Liver (tissue), 9 donors: ENCODE measurements around the gene TRIM9. TPM values are rescaled to one million over a fixed set of nuclear protein-coding genes. Genes with fewer than 3 reads are reported as not detected.

Source experiments
- DNase-seq: peaks from one replicate; pipeline ENCODE4 v3.0.0-alpha.2; 2017; ENCODE audit warnings: low spot score
- H3K27ac ChIP-seq, 2 donors: one replicate each; pipeline ENCODE4 v1.7.0; 2013; ENCODE audit warnings: inconsistent platforms in 2 of 2, low read length in 2 of 2, control low read depth in 1 of 2, low read depth in 1 of 2, mild to moderate bottlenecking in 1 of 2
- H3K27me3 ChIP-seq, 4 donors: one replicate each; pipeline versions ENCODE4 v1.6.1 to v1.7.0; 2013; ENCODE audit warnings: low read length in 3 of 4, inconsistent platforms in 1 of 4, mild to moderate bottlenecking in 1 of 4, moderate library complexity in 1 of 4; ENCODE audit not compliant: control insufficient read depth in 4 of 4, insufficient read depth in 4 of 4
- H3K36me3 ChIP-seq, 4 donors: one replicate each; pipeline versions ENCODE4 v1.6.1 to v1.7.0; 2013; ENCODE audit warnings: low read length in 3 of 4, mild to moderate bottlenecking in 3 of 4, low read depth in 1 of 4, moderate library complexity in 1 of 4; ENCODE audit not compliant: control insufficient read depth in 4 of 4, insufficient read depth in 3 of 4
- H3K4me1 ChIP-seq, 4 donors: one replicate each; pipeline versions ENCODE4 v1.6.1 to v1.7.0; 2013; ENCODE audit warnings: low read length in 3 of 4, mild to moderate bottlenecking in 3 of 4, moderate library complexity in 1 of 4; ENCODE audit not compliant: control insufficient read depth in 4 of 4, insufficient read depth in 4 of 4
- H3K4me3 ChIP-seq, 3 donors: one replicate each; pipeline versions ENCODE4 v1.6.1 to v1.7.0; 2013; ENCODE audit warnings: low read length in 3 of 3, control low read depth in 1 of 3, low read depth in 1 of 3, mild to moderate bottlenecking in 1 of 3
- H3K9ac ChIP-seq, 2 donors: one replicate each; pipeline ENCODE4 v1.7.0; 2013; ENCODE audit warnings: low read length in 2 of 2, mild to moderate bottlenecking in 2 of 2, moderate library complexity in 2 of 2, control low read depth in 1 of 2, low read depth in 1 of 2
- H3K9me3 ChIP-seq, 4 donors: one replicate each; pipeline versions ENCODE4 v1.6.1 to v1.7.0; 2013; ENCODE audit warnings: low read length in 3 of 4; ENCODE audit not compliant: control insufficient read depth in 4 of 4
- ATF3 ChIP-seq: IDR thresholded peaks from 2 replicates; pipeline ENCODE4 v1.6.1; 2016; ENCODE audit warnings: antibody characterized with exemption
- CTCF ChIP-seq: fragments of 150-350 bp; IDR thresholded peaks from 2 replicates; pipeline ENCODE4 v1.5.1; 2017; ENCODE audit warnings: improper control_type of control experiment, low read depth, low read length; ENCODE audit not compliant: missing input control
- EGR1 ChIP-seq, 2 donors: IDR thresholded peaks; 2 replicates each; pipeline ENCODE4 v1.6.1; 2016 to 2018; ENCODE audit warnings: antibody characterized with exemption in 2 of 2, low read depth in 2 of 2
- FOXA1 ChIP-seq: IDR thresholded peaks from 2 replicates; pipeline ENCODE4 v1.6.1; 2016; ENCODE audit warnings: antibody characterized with exemption
- FOXA2 ChIP-seq: IDR thresholded peaks from 2 replicates; pipeline ENCODE4 v1.6.1; 2016; ENCODE audit warnings: antibody characterized with exemption
- GABPA ChIP-seq, 2 donors: IDR thresholded peaks in 1 of 2; conservative IDR thresholded peaks in 1 of 2; 2 replicates each; pipeline ENCODE4 v1.6.1; 2016; ENCODE audit warnings: antibody characterized with exemption in 2 of 2, mild to moderate bottlenecking in 1 of 2, moderate library complexity in 1 of 2
- HNF4A ChIP-seq, 2 donors: conservative IDR thresholded peaks; 2 replicates each; pipeline ENCODE4 v1.6.1; 2016; ENCODE audit warnings: antibody characterized with exemption in 2 of 2, mild to moderate bottlenecking in 2 of 2
- HNF4G ChIP-seq: IDR thresholded peaks from 2 replicates; pipeline ENCODE4 v1.6.1; 2016; ENCODE audit warnings: antibody characterized with exemption
- JUND ChIP-seq, 2 donors: IDR thresholded peaks; 2 replicates each; pipeline ENCODE4 v1.6.1; 2016; ENCODE audit warnings: antibody characterized with exemption in 2 of 2
- MAX ChIP-seq: IDR thresholded peaks from 2 replicates; pipeline ENCODE4 v1.6.1; 2016; ENCODE audit warnings: antibody characterized with exemption
- NR2F2 ChIP-seq: IDR thresholded peaks from 2 replicates; pipeline ENCODE4 v1.6.1; 2016; ENCODE audit warnings: antibody characterized with exemption
- RAD21 ChIP-seq, 2 donors: IDR thresholded peaks; 2 replicates each; pipeline ENCODE4 v1.6.1; 2016; ENCODE audit warnings: antibody characterized with exemption in 2 of 2, mild to moderate bottlenecking in 2 of 2
- REST ChIP-seq: IDR thresholded peaks from 2 replicates; pipeline ENCODE4 v1.6.1; 2016; ENCODE audit warnings: antibody characterized with exemption, mild to moderate bottlenecking
- RXRA ChIP-seq, 2 donors: IDR thresholded peaks; 2 replicates each; pipeline ENCODE4 v1.6.1; 2017 to 2018; ENCODE audit warnings: antibody characterized with exemption in 2 of 2, mild to moderate bottlenecking in 1 of 2
- SP1 ChIP-seq: IDR thresholded peaks from 2 replicates; pipeline ENCODE4 v1.6.1; 2018; ENCODE audit warnings: antibody characterized with exemption, mild to moderate bottlenecking
- TAF1 ChIP-seq: conservative IDR thresholded peaks from 2 replicates; pipeline ENCODE4 v1.6.1; 2016; ENCODE audit warnings: antibody characterized with exemption, mild to moderate bottlenecking
- YY1 ChIP-seq: IDR thresholded peaks from 2 replicates; pipeline ENCODE4 v1.6.1; 2016; ENCODE audit warnings: antibody characterized with exemption, mild to moderate bottlenecking
- ZBTB33 ChIP-seq: IDR thresholded peaks from 2 replicates; pipeline ENCODE4 v1.6.1; 2016; ENCODE audit warnings: antibody characterized with exemption
- WGBS: extraction: QIAGEN DNeasy Blood & Tissue Kit; methylation state at CpG from one replicate; pipeline ENCODE4 v1.1.7; 2013; 5-methylcytosine and 5-hydroxymethylcytosine counted together
- polyA plus RNA-seq, 2 donors: library from polyadenylated mRNA; stranded (reverse) in 1 of 2; unstranded in 1 of 2; fragments of 200-250 nt in 1 of 2; fragments of >200 nt in 1 of 2; fragmentation: Nextera tagmentation in 1 of 2; extraction: Ambion mirVana in 1 of 2; gene quantifications; one replicate each; pipeline versions ENCODE4 v1.2.1 to v1.2.3, GENCODE V29; 2013 to 2015
- total RNA-seq, 2 donors: library from RNA; depleted of rRNA; stranded (reverse); fragments of >200 nt; gene quantifications; one replicate each; pipeline ENCODE4 v1.2.3, GENCODE V29; 2014
- donor health status: healthy.
- donor health status: healthy.
- donor health status: healthy.
- donor health status: healthy.
- donor health status: healthy.

Gene TRIM9
- total and polyA plus RNA-seq, 4 donors = 0.09 to 1.6 (median 0.18) TPM

GRCh38 chr14:51079085-51079484 lies 15.8 kb downstream of the TRIM9 start:
- 46% methylated on average over 1 of the region's 1 CpG for whole genome bisulfite sequencing
- TF ChIP-seq SP1 (no peak), FOXA1 (no peak), YY1 (no peak), TAF1 (no peak), ATF3 (no peak), NR2F2 (no peak), HNF4A (conservative IDR thresholded peaks at IDR 0.05) (no peak), RXRA (IDR thresholded peaks at IDR 0.05) (no peak), FOXA2 (no peak), CTCF (no peak), GABPA (IDR thresholded peaks at IDR 0.05 in 1 of 2, conservative IDR thresholded peaks at IDR 0.05 in 1 of 2) (no peak), RAD21 (IDR thresholded peaks at IDR 0.05) (no peak), REST (no peak), EGR1 (IDR thresholded peaks at IDR 0.05; ENCODE audit: low read depth in 2 of 2) (no peak), MAX (no peak), ZBTB33 (no peak), HNF4G (no peak), JUND (IDR thresholded peaks at IDR 0.05) (no peak)
- no peak overlapping the region for H3K9ac ChIP-seq
- DNase-seq = no peak
- H3K4me1 ChIP-seq = peaks cover 0 to 5% (median 0%) of the 10 kb centered on the region in 4 donors
- H3K4me3 ChIP-seq = no peak overlapping the region
- H3K36me3 ChIP-seq = no peaks in the 10 kb centered on the region
- no peaks in the 10 kb centered on the region for H3K9me3 ChIP-seq
- no peak overlapping the region for H3K27ac ChIP-seq
- H3K27me3 ChIP-seq = no peaks in the 10 kb centered on the region
